Hepatocyte (in vitro differentiated cells): ENCODE measurements around the gene MDM4.

Experiments used
- CTCF ChIP-seq: fragments of 200-600 bp; sonication (generic); IDR thresholded peaks from 2 replicates; pipeline ENCODE4 v1.5.1; 2016; ENCODE audit warnings: antibody characterized with exemption, mild to moderate bottlenecking; ENCODE audit not compliant: poor library complexity
- EZH2phosphoT487 ChIP-seq: fragments of 200-600 bp; sonication (generic); IDR thresholded peaks from one replicate; pipeline ENCODE4 v1.6.1; 2018; ENCODE audit warnings: antibody characterized with exemption, mild to moderate bottlenecking, low read depth, moderate library complexity; ENCODE audit not compliant: unreplicated experiment, severe bottlenecking

DNA sequence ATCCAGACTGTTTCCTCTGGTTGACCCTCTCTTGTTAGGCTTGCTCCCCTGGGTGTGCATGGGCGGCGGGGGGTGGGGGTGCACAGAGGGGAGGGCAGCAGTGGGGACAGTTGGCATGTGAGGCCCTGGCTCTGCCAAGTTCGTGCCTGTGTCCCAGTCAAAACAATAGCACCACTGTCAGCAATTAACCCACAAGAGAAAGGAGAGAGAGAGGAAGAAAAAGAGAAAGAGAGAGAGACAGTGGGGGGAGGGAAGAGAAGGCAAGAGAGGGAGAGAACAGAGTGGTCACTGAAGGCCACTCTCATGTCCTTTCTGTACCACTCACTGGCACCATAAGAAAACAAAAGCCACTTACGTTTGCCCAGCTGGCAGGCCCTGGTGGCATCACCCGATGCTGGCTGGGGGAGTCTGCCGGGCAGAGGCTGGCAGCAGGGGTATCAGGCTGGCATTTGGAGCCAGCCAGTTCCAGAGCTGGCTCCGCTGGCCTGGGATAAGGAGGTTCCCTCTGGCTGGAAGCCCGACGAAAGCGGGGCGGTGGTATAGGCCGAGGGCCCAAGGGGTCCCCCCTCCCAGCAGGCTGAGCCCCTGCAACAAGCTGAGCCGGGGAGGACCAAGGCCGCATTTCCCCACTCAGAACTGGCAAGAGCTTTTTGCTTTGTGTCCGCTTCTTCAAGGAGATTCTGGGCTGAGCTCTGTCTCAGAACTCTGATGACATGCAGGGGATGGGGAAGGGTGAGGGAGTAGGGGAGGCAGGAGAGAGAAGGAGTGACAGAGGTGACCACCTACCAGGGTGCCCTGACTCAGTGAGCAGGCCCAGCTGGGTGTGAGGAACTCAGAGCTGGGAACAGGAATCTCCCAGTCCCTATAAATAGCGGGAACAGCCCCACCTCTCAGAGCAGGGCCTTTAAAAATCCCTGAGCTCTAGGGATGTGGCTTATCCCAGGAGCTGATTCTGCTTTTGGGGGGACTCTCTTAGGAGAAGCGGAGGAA lies 49.5 kb upstream of the MDM4 start:
- TF ChIP-seq EZH2phosphoT487 (no peak), CTCF (no peak)
